Measurements from ENCODE around the gene FAM131B.

FAM131B gene

DNA sequence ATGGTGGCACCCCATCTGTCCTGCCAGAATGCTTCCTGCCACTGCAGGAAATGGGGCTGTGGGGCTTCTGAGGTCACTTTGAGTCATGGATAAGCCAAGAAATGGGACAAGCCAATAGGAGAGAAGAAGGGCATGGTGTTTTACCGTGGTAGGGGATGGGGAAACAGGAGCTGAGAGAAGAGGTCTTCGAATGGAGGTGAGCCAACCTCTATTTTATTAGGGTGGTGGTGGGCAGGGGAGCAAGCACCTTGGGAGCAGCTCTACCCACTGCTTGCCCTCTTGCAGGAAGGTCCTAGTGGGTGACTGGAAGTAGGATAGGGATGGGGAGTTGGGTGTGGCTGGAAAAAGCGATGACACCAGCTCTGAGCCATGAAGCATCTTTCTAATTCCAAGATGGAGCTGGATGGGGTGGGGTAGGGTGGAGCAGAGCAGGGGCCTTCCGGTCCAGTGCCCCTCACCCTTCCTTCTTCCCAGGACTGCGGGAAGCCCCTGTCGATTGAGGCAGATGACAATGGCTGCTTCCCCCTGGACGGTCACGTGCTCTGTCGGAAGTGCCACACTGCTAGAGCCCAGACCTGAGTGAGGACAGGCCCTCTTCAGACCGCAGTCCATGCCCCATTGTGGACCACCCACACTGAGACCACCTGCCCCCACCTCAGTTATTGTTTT is 27.7 kb upstream of the FAM131B start:
- Histone ChIP-seq H3K27ac (replicated peaks) (no peak overlapping the region), H3K27me3 (ENCODE audit: insufficient read depth, poor library complexity, severe bottlenecking) (no peaks in the 10 kb centered on the region), H3K4me3 (replicated peaks; ENCODE audit: insufficient read depth, low read length) (no peak overlapping the region)
- TF ChIP-seq POLR2AphosphoS5 (IDR thresholded peaks at IDR 0.05; ENCODE audit: low read depth) (no peak), GABPA (IDR thresholded peaks at IDR 0.05; ENCODE audit: low read depth) (no peak), SPI1 (IDR thresholded peaks at IDR 0.05; ENCODE audit: borderline replicate concordance, low read depth) (no peak)
- TF ChIP-seq, protein P1, sequence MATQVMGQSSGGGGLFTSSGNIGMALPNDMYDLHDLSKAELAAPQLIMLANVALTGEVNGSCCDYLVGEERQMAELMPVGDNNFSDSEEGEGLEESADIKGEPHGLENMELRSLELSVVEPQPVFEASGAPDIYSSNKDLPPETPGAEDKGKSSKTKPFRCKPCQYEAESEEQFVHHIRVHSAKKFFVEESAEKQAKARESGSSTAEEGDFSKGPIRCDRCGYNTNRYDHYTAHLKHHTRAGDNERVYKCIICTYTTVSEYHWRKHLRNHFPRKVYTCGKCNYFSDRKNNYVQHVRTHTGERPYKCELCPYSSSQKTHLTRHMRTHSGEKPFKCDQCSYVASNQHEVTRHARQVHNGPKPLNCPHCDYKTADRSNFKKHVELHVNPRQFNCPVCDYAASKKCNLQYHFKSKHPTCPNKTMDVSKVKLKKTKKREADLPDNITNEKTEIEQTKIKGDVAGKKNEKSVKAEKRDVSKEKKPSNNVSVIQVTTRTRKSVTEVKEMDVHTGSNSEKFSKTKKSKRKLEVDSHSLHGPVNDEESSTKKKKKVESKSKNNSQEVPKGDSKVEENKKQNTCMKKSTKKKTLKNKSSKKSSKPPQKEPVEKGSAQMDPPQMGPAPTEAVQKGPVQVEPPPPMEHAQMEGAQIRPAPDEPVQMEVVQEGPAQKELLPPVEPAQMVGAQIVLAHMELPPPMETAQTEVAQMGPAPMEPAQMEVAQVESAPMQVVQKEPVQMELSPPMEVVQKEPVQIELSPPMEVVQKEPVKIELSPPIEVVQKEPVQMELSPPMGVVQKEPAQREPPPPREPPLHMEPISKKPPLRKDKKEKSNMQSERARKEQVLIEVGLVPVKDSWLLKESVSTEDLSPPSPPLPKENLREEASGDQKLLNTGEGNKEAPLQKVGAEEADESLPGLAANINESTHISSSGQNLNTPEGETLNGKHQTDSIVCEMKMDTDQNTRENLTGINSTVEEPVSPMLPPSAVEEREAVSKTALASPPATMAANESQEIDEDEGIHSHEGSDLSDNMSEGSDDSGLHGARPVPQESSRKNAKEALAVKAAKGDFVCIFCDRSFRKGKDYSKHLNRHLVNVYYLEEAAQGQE (IDR thresholded peaks at IDR 0.05; ENCODE audit: insufficient replicate concordance, low read depth), result no peak
- TF ChIP-seq, protein P2, sequence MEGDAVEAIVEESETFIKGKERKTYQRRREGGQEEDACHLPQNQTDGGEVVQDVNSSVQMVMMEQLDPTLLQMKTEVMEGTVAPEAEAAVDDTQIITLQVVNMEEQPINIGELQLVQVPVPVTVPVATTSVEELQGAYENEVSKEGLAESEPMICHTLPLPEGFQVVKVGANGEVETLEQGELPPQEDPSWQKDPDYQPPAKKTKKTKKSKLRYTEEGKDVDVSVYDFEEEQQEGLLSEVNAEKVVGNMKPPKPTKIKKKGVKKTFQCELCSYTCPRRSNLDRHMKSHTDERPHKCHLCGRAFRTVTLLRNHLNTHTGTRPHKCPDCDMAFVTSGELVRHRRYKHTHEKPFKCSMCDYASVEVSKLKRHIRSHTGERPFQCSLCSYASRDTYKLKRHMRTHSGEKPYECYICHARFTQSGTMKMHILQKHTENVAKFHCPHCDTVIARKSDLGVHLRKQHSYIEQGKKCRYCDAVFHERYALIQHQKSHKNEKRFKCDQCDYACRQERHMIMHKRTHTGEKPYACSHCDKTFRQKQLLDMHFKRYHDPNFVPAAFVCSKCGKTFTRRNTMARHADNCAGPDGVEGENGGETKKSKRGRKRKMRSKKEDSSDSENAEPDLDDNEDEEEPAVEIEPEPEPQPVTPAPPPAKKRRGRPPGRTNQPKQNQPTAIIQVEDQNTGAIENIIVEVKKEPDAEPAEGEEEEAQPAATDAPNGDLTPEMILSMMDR (IDR thresholded peaks at IDR 0.05; ENCODE audit: insufficient read depth, low read length), result no peak
- no peak for DNase-seq (ENCODE audit: low read depth in 1 of 2, low spot score in 1 of 2)

DNA sequence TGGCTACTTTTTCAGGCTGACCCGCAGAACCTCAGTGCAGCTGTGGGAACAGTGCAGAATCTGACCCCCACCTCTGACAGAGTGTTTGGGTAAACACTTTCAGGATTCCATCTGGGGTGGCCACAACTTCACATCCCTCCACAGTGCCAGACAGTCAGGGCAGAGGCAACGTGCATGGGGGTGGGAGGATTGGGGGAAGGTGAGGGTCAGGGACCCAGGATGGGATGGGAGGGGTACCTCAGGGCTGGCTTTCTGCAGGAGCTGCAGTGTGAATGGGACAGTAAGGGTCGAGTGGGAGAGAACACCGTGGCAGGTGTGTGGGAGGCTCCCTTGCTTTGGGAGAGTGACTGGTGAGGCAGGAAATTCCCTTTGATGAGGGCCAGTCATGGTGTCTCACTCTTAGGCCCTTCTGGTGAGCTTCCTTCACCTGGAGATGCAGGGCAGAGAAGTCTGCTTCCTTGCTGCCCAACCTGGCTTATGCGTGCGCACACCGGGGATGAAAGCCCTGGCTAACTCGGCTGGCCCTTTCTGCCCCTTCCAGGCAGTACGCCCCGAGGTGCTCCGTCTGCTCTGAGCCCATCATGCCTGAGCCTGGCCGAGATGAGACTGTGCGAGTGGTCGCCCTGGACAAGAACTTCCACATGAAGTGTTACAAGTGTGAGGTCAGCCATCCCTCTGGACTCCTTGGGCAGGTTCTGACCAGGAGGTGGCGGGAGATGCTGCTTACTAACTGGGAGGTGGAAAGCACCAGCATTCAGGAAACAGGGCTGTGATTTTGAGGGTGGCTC is 27.0 kb upstream of the FAM131B start:
- no peak for DNase-seq (ENCODE audit: low read depth in 1 of 2, low spot score in 1 of 2)
- Histone ChIP-seq H3K27ac (replicated peaks) (no peak overlapping the region), H3K4me3 (replicated peaks; ENCODE audit: insufficient read depth, low read length) (no peak overlapping the region), H3K27me3 (ENCODE audit: insufficient read depth, poor library complexity, severe bottlenecking) (no peaks in the 10 kb centered on the region)
- TF ChIP-seq, protein P2 (IDR thresholded peaks at IDR 0.05; ENCODE audit: insufficient read depth, low read length), result no peak
- TF ChIP-seq POLR2AphosphoS5 (IDR thresholded peaks at IDR 0.05; ENCODE audit: low read depth) (peak; percentile 48; the same call in 1 of the 2 replicates), SPI1 (IDR thresholded peaks at IDR 0.05; ENCODE audit: borderline replicate concordance, low read depth) (no peak)

DNA sequence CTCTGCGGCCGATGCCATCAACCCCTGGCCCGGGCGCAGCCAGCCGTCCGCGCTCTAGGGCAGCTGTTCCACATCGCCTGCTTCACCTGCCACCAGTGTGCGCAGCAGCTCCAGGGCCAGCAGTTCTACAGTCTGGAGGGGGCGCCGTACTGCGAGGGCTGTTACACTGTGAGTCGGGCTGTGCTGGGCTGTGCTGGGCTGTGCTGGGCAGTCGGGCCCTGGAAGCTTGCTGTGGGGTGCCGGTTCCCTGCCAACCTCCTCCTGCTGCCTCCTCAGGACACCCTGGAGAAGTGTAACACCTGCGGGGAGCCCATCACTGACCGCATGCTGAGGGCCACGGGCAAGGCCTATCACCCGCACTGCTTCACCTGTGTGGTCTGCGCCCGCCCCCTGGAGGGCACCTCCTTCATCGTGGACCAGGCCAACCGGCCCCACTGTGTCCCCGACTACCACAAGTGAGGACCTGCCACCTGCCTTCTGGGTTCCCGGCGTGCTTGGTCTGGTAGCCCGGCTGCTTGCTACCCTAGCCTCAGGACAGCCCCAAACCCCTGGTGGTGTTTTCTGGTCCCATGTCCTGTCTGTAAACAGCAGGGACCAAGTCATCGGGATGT is 26.1 kb upstream of the FAM131B start:
- H3K4me3 ChIP-seq (replicated peaks; ENCODE audit: insufficient read depth, low read length), result no peak overlapping the region
- H3K27me3 ChIP-seq (ENCODE audit: insufficient read depth, poor library complexity, severe bottlenecking), result no peaks in the 10 kb centered on the region
- DNase-seq (ENCODE audit: low read depth in 1 of 2, low spot score in 1 of 2), result no peak
- no peak overlapping the region for H3K27ac ChIP-seq (replicated peaks)
- TF ChIP-seq SPI1 (IDR thresholded peaks at IDR 0.05; ENCODE audit: borderline replicate concordance, low read depth), result no peak
- TF ChIP-seq, protein P1 (IDR thresholded peaks at IDR 0.05; ENCODE audit: insufficient replicate concordance, low read depth), result no peak
- no peak for TF ChIP-seq GABPA (IDR thresholded peaks at IDR 0.05; ENCODE audit: low read depth)
- TF ChIP-seq, protein P2 (IDR thresholded peaks at IDR 0.05; ENCODE audit: insufficient read depth, low read length), result no peak
- TF ChIP-seq POLR2AphosphoS5 (IDR thresholded peaks at IDR 0.05; ENCODE audit: low read depth), result no peak
